Muscle of arm (tissue), 12 donors: ENCODE measurements around the gene CAMKMT. TPM values are rescaled to one million over a fixed set of nuclear protein-coding genes. Genes with fewer than 3 reads are reported as not detected.

Source experiments
- polyA plus RNA-seq, 12 donors: library from polyadenylated mRNA; unstranded; fragments of 120-200 nt; gene quantifications; one replicate each; pipeline ENCODE4 v1.2.1, GENCODE V29; 2013; ENCODE audit not compliant: insufficient read length in 12 of 12

The CAMKMT gene
- polyA plus RNA-seq, 12 donors = 4.0 to 8.7 (median 6.5) TPM; not detected in 1

Other genes with a start within 250 kb of the CAMKMT start
- gene PPM1B, start 193.1 kb upstream of the CAMKMT start, polyA plus RNA-seq = 10 to 100 TPM in 11 of 12 donors, not detected in 1; 25.8 to 42.4 (median 35.7) TPM
- 10 to 100 TPM in 1 of 12 donors, 1 to 10 TPM in 6, under 1 TPM in 4, not detected in 1; 0.48 to 15.8 (median 1.3) TPM for gene SLC3A1, start 86.5 kb upstream of the CAMKMT start, polyA plus RNA-seq
- 100 to 1,000 TPM in 11 of 12 donors, not detected in 1; 104 to 250 (median 169) TPM for gene PREPL, start 453 bp upstream of the CAMKMT start, polyA plus RNA-seq